ENCODE data around the gene DDX10. TPM values are rescaled to one million over a fixed set of nuclear protein-coding genes. Genes with fewer than 3 reads are reported as not detected.

DDX10 gene
- total and polyA plus RNA-seq, 2 of the 8 experiments (the other 6 are each of a cell fraction or from before 2014, with no cell fraction given), result 49.2 to 52.2 TPM

GRCh38 chr11:108857382-108857781, 192.5 kb downstream of the DDX10 start:
- CTCF ChIA-PET (ENCODE audit: partially characterized antibody), result interaction anchor here (0.8 to 1.1 kb wide), 3 partner anchors 11 to 801 kb away, joined by 3 to 4 read pairs (median 4); no protein-coding TSS in a partner anchor
- no peaks in the 10 kb centered on the region for H3K79me2 ChIP-seq (ENCODE audit: control insufficient read depth in 1 of 2, insufficient read depth in 2 of 2, low read length in 2 of 2)

More at GRCh38 chr11:108857382-108857781, 192.5 kb downstream of the DDX10 start:
- no peak overlapping the region for H3K4me3 ChIP-seq (ENCODE audit: extremely low read depth in 1 of 4, insufficient read depth in 2 of 4, low read depth in 3 of 4, low read length in 4 of 4)
- no peaks in the 10 kb centered on the region for H3K23me2 ChIP-seq (ENCODE audit: low read depth, low read length)
- H3K14ac ChIP-seq (ENCODE audit: insufficient read length), result no peak overlapping the region
- no peak overlapping the region for H3K4ac ChIP-seq (replicated peaks; ENCODE audit: insufficient read length, low read depth, low read length)
- H2BK20ac ChIP-seq (ENCODE audit: low read length), result no peak overlapping the region
- no peaks in the 10 kb centered on the region for H3K27me3 ChIP-seq (replicated peaks in 1 of 4; ENCODE audit: control insufficient read depth in 3 of 4, extremely low read depth in 1 of 4, insufficient read depth in 3 of 4, low read length in 3 of 4)
- DNase-seq (ENCODE audit: low read depth in 1 of 2, low spot score in 2 of 2) (no peak), FAIRE-seq (no peak)
- H2BK15ac ChIP-seq (ENCODE audit: low read length), result no peak overlapping the region
- H3K79me1 ChIP-seq (ENCODE audit: low read depth, low read length), result no peaks in the 10 kb centered on the region
- H2BK5ac ChIP-seq (ENCODE audit: low read depth, low read length), result no peak overlapping the region
- H2AFZ ChIP-seq (ENCODE audit: low read length), result no peak overlapping the region
- no peaks in the 10 kb centered on the region for H4K20me1 ChIP-seq (replicated peaks in 1 of 2; ENCODE audit: control insufficient read depth in 1 of 2, insufficient read depth in 2 of 2, low read length in 2 of 2)
- H3K9ac ChIP-seq (replicated peaks in 1 of 4; ENCODE audit: extremely low read depth in 1 of 4, low read depth in 3 of 4, low read length in 3 of 4), result no peak overlapping the region
- no peak overlapping the region for H4K8ac ChIP-seq (ENCODE audit: extremely low read depth, insufficient read depth, low read length)
- no peak overlapping the region for H3K23ac ChIP-seq (ENCODE audit: insufficient read length)
- POLR2A ChIA-PET (ENCODE audit: partially characterized antibody), result no interaction called here
- 87% methylated on average over 5 of the region's 5 CpGs; no CpG with 5 or more reads in 1 of the 2 experiments for WGBS, 2 experiments (ENCODE audit: extremely low coverage in 1 of 2, insufficient coverage in 1 of 2, insufficient read length in 1 of 2, insufficient replicate concordance in 2 of 2, low coverage in 1 of 2, low lambda C conversion rate in 2 of 2, missing lambda C conversion rate in 1 of 2)
- no peaks in the 10 kb centered on the region for H3K9me3 ChIP-seq (ENCODE audit: insufficient read depth in 2 of 2, low read depth in 1 of 2, low read length in 1 of 2)
- H4K5ac ChIP-seq (ENCODE audit: insufficient read length, low read depth, low read length), result no peak overlapping the region
- H3K4me1 ChIP-seq (replicated peaks in 1 of 4; ENCODE audit: control insufficient read depth in 3 of 4, insufficient read depth in 4 of 4, low read length in 3 of 4), result no peaks in the 10 kb centered on the region
- H3K36me3 ChIP-seq (ENCODE audit: control insufficient read depth in 2 of 4, insufficient read depth in 4 of 4, low read length in 3 of 4), result peaks cover 0 to 1% (median 0%) of the 10 kb centered on the region in 4 experiments; a peak in 1 of 8 replicates
- H2BK120ac ChIP-seq (replicated peaks; ENCODE audit: low read depth, low read length), result no peak overlapping the region
- TF ChIP-seq TAF1 (IDR thresholded peaks at IDR 0.05; ENCODE audit: low read depth, low read length), result no peak
- TF ChIP-seq ZNF274 (IDR thresholded peaks at IDR 0.05; ENCODE audit: borderline replicate concordance, extremely low read depth, low read length), result no peak
- no peak for TF ChIP-seq MAFK (IDR thresholded peaks at IDR 0.05; ENCODE audit: low read depth, low read length)
- TF ChIP-seq CREB1 (IDR thresholded peaks at IDR 0.05), result no peak
- TF ChIP-seq CEBPB (IDR thresholded peaks at IDR 0.05; ENCODE audit: low read depth, low read length), result no peak
- no peak for TF ChIP-seq CBX5 (IDR thresholded peaks at IDR 0.05; ENCODE audit: low read depth, low read length)
- TF ChIP-seq EGR1 (IDR thresholded peaks at IDR 0.05; ENCODE audit: borderline replicate concordance, low read depth, low read length), result no peak
- H3K56ac ChIP-seq (replicated peaks; ENCODE audit: insufficient read length, low read depth, low read length), result no peak overlapping the region
- no peak overlapping the region for H4K91ac ChIP-seq (replicated peaks; ENCODE audit: insufficient read length, low read length)
- H2BK12ac ChIP-seq (ENCODE audit: low read depth, low read length), result no peak overlapping the region
- no peak overlapping the region for H3K27ac ChIP-seq (ENCODE audit: low read depth, low read length)
- no peak overlapping the region for H3K18ac ChIP-seq (ENCODE audit: extremely low read depth, low read length)
- no peak overlapping the region for H2AK5ac ChIP-seq (ENCODE audit: low read depth, low read length)
- no peak overlapping the region for H3K4me2 ChIP-seq (ENCODE audit: insufficient read depth in 1 of 2, low read depth in 2 of 2, low read length in 2 of 2)

Data from H1 (cell line).